HPDE6-E6E7 (cell line): ENCODE data around the gene UBALD2.

Experiments used
- DNase-seq: peaks from one replicate; pipeline ENCODE4 v3.0.0; 2011; ENCODE audit warnings: missing footprints; ENCODE audit errors: extremely low spot score

UBALD2 gene

GRCh38 chr17:76318586-76318985 is 53.4 kb downstream of the UBALD2 start:
- no peak for DNase-seq
